PC-3 (cell line): ENCODE data around the gene RNF113B.

Experiments used
- EZH2 ChIP-seq: fragments of 300-600 bp; sonication (generic); IDR thresholded peaks from one replicate; pipeline ENCODE4 v1.6.1; 2017; ENCODE audit warnings: antibody characterized with exemption, mild to moderate bottlenecking, low read length; ENCODE audit not compliant: unreplicated experiment
- TF ChIP-seq, protein P1 (sequence below): fragments of 300-600 bp; sonication (generic); conservative IDR thresholded peaks from 2 replicates; pipeline ENCODE4 v1.5.1; 2017; ENCODE audit warnings: antibody characterized with exemption, low read depth, mild to moderate bottlenecking, low read length

DNA sequence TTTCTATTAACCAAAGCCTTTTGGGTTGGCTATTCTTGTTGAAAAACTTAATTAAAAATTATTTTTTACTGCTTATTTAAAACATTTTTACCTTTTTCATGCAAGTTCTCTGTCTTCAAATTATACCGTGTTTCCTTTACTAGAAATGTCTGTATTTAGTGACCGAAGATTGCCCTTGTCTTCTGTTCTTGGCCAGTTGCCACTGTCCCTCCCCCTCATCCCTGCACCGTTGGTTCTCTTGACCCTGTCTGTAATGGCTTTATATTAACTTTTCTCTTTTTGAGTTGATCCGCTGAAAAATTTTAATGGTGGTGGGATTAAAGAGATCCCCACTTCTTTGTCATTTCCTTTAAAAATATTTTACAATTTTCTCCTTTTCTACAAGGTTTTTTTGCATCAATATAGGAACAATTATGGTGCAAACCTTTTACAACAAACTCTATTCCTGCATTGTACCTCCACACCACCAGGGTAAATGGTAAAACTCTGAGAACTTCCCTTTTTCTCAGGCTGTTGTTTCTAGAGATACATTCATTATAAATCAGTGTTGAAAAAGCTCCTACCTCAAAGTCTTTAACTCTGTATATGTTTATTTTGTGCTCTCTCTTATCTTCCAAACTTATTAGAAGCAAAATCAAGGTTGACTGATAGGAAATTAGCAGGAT lies 12.9 kb upstream of the RNF113B start:
- no peak for TF ChIP-seq EZH2
- TF ChIP-seq, protein P1, sequence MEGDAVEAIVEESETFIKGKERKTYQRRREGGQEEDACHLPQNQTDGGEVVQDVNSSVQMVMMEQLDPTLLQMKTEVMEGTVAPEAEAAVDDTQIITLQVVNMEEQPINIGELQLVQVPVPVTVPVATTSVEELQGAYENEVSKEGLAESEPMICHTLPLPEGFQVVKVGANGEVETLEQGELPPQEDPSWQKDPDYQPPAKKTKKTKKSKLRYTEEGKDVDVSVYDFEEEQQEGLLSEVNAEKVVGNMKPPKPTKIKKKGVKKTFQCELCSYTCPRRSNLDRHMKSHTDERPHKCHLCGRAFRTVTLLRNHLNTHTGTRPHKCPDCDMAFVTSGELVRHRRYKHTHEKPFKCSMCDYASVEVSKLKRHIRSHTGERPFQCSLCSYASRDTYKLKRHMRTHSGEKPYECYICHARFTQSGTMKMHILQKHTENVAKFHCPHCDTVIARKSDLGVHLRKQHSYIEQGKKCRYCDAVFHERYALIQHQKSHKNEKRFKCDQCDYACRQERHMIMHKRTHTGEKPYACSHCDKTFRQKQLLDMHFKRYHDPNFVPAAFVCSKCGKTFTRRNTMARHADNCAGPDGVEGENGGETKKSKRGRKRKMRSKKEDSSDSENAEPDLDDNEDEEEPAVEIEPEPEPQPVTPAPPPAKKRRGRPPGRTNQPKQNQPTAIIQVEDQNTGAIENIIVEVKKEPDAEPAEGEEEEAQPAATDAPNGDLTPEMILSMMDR, result no peak
